Measurements from ENCODE around the gene MYH16.

DNA sequence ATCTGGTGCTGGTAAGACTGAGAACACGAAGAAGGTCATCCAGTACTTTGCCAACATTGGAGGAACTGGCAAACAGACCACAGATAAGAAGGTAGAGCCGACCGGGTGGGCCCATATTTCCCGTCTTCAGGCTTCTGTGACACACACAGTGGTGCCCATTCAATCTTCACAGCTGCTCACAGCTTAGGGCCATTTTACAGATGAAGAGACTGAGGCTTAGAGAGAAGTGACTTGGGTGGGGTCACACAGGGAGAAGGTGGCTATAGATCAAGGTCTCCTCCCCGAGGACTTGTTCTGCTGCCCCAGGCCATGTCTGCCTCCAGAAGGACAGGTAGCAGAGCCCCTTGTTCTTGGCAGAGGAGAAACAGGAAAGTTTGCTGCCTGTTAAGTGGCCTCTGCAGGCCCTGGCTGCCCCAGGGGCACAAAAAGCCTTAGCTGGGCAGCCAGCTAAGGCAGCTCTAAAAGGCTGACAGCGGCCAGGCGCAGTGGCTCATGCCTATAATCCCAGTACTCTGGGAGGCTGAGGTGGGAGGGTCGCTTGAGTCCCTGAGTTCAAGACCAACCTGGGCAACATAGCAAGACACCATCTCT lies 22.6 kb upstream of the MYH16 start:
- no peak for TF ChIP-seq POLR2A (IDR thresholded peaks at IDR 0.05)
- TF ChIP-seq, protein P1, sequence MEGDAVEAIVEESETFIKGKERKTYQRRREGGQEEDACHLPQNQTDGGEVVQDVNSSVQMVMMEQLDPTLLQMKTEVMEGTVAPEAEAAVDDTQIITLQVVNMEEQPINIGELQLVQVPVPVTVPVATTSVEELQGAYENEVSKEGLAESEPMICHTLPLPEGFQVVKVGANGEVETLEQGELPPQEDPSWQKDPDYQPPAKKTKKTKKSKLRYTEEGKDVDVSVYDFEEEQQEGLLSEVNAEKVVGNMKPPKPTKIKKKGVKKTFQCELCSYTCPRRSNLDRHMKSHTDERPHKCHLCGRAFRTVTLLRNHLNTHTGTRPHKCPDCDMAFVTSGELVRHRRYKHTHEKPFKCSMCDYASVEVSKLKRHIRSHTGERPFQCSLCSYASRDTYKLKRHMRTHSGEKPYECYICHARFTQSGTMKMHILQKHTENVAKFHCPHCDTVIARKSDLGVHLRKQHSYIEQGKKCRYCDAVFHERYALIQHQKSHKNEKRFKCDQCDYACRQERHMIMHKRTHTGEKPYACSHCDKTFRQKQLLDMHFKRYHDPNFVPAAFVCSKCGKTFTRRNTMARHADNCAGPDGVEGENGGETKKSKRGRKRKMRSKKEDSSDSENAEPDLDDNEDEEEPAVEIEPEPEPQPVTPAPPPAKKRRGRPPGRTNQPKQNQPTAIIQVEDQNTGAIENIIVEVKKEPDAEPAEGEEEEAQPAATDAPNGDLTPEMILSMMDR (IDR thresholded peaks at IDR 0.05) = no peak

All from testis (tissue), 2 donors.